ENCODE measurements around the gene CNNM2.

Gene CNNM2

GRCh38 chr10:103080891-103081581 is 162.9 kb downstream of the CNNM2 start:
- no peaks in the 10 kb centered on the region for H3K4me1 ChIP-seq (ENCODE audit: control insufficient read depth, low read depth, low read length)
- no peak overlapping the region for H3K9ac ChIP-seq (ENCODE audit: low read length)
- H3K36me3 ChIP-seq (ENCODE audit: control insufficient read depth, low read depth, low read length), result peaks cover 8% of the 10 kb centered on the region
- no peak overlapping the region for H3K4me3 ChIP-seq (ENCODE audit: low read length)
- H3K27ac ChIP-seq (ENCODE audit: low read length), result no peak overlapping the region
- H3K27me3 ChIP-seq (ENCODE audit: control insufficient read depth, insufficient read depth, low read length), result no peaks in the 10 kb centered on the region
- H3K9me3 ChIP-seq (ENCODE audit: control insufficient read depth, low read depth, low read length), result no peaks in the 10 kb centered on the region

DNA sequence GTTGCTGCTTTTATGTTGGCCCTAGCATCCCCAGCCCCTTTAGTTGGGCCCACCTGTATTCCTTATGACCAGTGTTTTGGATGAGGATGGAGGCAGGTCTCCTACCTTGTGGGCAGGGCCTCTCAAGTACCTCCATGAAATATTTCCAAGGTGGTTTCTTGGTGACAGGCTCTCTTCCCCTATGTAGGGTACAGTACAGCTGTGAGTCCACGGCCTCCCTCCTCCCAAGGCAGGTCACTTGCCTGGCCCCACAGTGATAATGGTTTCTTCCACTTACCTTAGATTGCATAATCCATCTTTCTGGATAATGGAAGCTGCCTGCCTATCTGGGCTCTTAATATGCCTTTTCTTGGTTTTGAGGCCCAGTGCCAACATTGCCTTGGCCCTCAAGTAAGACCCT is 164.6 kb downstream of the CNNM2 start:
- H3K9ac ChIP-seq (ENCODE audit: low read length), result no peak overlapping the region
- no peaks in the 10 kb centered on the region for H3K27me3 ChIP-seq (ENCODE audit: control insufficient read depth, insufficient read depth, low read length)
- H3K36me3 ChIP-seq (ENCODE audit: control insufficient read depth, low read depth, low read length), result peaks cover 10% of the 10 kb centered on the region
- no peaks in the 10 kb centered on the region for H3K4me1 ChIP-seq (ENCODE audit: control insufficient read depth, low read depth, low read length)
- no peak overlapping the region for H3K27ac ChIP-seq (ENCODE audit: low read length)
- H3K4me3 ChIP-seq (ENCODE audit: low read length), result no peak overlapping the region
- H3K9me3 ChIP-seq (ENCODE audit: control insufficient read depth, low read depth, low read length), result no peaks in the 10 kb centered on the region

DNA sequence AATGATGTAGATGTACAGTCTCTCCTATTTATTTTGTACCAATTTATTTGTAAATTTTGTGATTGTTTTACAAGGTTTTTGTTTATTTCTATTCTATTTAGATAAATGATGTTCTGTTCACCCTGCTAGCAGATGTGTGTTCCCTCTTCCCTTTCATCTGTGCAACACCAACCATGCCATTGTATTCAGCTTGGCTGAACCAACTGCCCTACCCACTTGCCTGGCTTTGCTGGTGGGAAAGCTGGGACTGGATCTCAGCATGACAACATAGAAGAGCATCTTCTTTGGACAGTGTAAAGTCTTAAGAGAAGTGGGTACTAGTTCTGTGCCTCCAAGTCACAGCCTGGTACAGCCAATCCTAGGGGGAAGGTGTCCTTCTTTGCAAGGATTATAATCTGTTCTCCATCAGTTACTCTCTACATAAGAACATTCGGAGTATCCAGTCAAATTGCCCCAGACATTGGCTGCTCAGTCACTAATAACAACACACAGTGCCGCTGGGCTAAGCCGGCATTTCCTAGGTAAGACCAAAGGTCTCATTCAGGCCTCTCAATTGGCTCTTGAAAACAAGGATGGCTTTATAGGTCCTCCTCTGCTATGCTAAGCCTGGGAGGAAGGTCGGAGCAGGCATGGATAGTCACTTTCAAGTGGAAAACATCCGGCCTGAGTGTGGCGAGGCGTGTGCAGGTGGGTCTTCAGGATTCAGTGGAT is 165.3 kb downstream of the CNNM2 start:
- Histone ChIP-seq H3K27ac (ENCODE audit: low read length) (no peak overlapping the region), H3K4me3 (ENCODE audit: low read length) (no peak overlapping the region), H3K4me1 (ENCODE audit: control insufficient read depth, low read depth, low read length) (no peaks in the 10 kb centered on the region), H3K36me3 (ENCODE audit: control insufficient read depth, low read depth, low read length) (peaks cover 15% of the 10 kb centered on the region), H3K9me3 (ENCODE audit: control insufficient read depth, low read depth, low read length) (no peaks in the 10 kb centered on the region), H3K27me3 (ENCODE audit: control insufficient read depth, insufficient read depth, low read length) (no peaks in the 10 kb centered on the region), H3K9ac (ENCODE audit: low read length) (no peak overlapping the region)

GRCh38 chr10:103083977-103084320 is 165.9 kb downstream of the CNNM2 start:
- peaks cover 19% of the 10 kb centered on the region for H3K36me3 ChIP-seq (ENCODE audit: control insufficient read depth, low read depth, low read length)
- H3K27ac ChIP-seq (ENCODE audit: low read length), result no peak overlapping the region
- no peak overlapping the region for H3K9ac ChIP-seq (ENCODE audit: low read length)
- H3K4me3 ChIP-seq (ENCODE audit: low read length), result no peak overlapping the region
- H3K9me3 ChIP-seq (ENCODE audit: control insufficient read depth, low read depth, low read length), result no peaks in the 10 kb centered on the region
- no peaks in the 10 kb centered on the region for H3K27me3 ChIP-seq (ENCODE audit: control insufficient read depth, insufficient read depth, low read length)
- H3K4me1 ChIP-seq (ENCODE audit: control insufficient read depth, low read depth, low read length), result no peaks in the 10 kb centered on the region

DNA sequence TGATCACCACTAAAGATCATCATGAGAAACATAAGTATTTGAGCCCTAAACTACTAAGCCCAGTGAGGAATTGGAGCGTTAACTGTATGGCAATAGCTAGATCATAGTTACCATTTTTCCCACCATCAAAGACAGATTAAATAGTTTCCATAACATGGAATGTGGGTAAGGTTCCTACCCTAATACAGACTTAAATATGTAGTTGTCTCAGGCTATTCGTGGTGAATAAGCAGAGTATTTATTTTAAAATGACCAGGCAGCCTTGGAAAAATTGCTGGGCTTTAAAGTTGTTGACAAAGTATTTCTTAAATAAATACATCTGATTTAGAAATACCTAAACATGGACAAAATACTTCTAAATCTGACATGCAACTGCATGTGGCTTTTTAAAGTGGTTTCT is 168.2 kb downstream of the CNNM2 start:
- H3K27me3 ChIP-seq (ENCODE audit: control insufficient read depth, insufficient read depth, low read length), result no peaks in the 10 kb centered on the region
- H3K9me3 ChIP-seq (ENCODE audit: control insufficient read depth, low read depth, low read length), result no peaks in the 10 kb centered on the region
- no peak overlapping the region for H3K27ac ChIP-seq (ENCODE audit: low read length)
- H3K9ac ChIP-seq (ENCODE audit: low read length), result no peak overlapping the region
- no peak overlapping the region for H3K4me3 ChIP-seq (ENCODE audit: low read length)
- H3K36me3 ChIP-seq (ENCODE audit: control insufficient read depth, low read depth, low read length), result peaks cover 36% of the 10 kb centered on the region
- no peaks in the 10 kb centered on the region for H3K4me1 ChIP-seq (ENCODE audit: control insufficient read depth, low read depth, low read length)

DNA sequence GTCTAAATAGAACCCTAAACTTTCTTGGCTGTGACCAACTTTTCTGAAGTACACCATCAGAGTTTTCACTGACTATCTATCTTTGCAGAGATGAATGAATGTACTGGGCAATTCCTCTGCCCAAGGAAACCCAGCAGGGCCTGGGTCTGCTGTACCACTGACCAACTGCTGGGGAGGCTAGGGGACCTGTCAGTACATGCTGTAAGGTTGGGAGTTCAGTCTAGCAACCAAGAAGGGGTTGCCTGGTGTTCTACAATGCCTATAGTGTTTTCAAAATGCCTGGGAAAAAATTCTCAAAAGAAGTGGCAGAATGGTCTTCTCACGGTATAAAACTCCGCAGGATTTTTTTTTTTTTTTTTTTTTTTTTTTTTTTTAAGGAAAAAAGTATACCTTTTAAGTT is 168.7 kb downstream of the CNNM2 start:
- Histone ChIP-seq H3K9ac (ENCODE audit: low read length) (no peak overlapping the region), H3K4me1 (ENCODE audit: control insufficient read depth, low read depth, low read length) (no peaks in the 10 kb centered on the region), H3K4me3 (ENCODE audit: low read length) (no peak overlapping the region), H3K27me3 (ENCODE audit: control insufficient read depth, insufficient read depth, low read length) (no peaks in the 10 kb centered on the region), H3K9me3 (ENCODE audit: control insufficient read depth, low read depth, low read length) (no peaks in the 10 kb centered on the region), H3K36me3 (ENCODE audit: control insufficient read depth, low read depth, low read length) (peaks cover 42% of the 10 kb centered on the region), H3K27ac (ENCODE audit: low read length) (no peak overlapping the region)

DNA sequence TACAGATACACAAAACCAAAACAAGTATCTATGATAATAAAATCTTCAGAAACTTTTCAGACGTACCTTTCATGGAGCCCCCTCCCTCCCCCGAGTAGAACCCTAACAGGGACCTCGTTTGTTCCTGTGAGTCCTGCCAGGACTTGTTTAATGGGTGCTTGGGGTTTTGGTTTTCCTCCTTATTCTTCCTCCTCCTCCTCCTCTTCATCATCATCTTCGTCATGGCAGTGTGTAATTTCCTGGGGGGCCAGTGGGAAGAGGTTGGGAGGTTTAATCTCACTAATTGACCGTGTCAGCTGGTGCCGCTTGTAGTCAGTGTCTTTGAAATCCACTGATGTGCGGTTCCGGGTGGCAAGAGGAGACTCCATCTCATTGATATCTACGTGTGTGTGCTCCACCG is 171.4 kb downstream of the CNNM2 start:
- H3K27ac ChIP-seq (ENCODE audit: low read length), result no peak overlapping the region
- H3K9ac ChIP-seq (ENCODE audit: low read length), result no peak overlapping the region
- peaks cover 63% of the 10 kb centered on the region for H3K36me3 ChIP-seq (ENCODE audit: control insufficient read depth, low read depth, low read length)
- no peaks in the 10 kb centered on the region for H3K9me3 ChIP-seq (ENCODE audit: control insufficient read depth, low read depth, low read length)
- H3K27me3 ChIP-seq (ENCODE audit: control insufficient read depth, insufficient read depth, low read length), result no peaks in the 10 kb centered on the region
- no peak overlapping the region for H3K4me3 ChIP-seq (ENCODE audit: low read length)
- no peaks in the 10 kb centered on the region for H3K4me1 ChIP-seq (ENCODE audit: control insufficient read depth, low read depth, low read length)

- H3K9me3 ChIP-seq (ENCODE audit: control insufficient read depth, low read depth, low read length), result no peaks in the 10 kb centered on the region
- no peaks in the 10 kb centered on the region for H3K4me1 ChIP-seq (ENCODE audit: control insufficient read depth, low read depth, low read length)
- no peaks in the 10 kb centered on the region for H3K27me3 ChIP-seq (ENCODE audit: control insufficient read depth, insufficient read depth, low read length)
- no peak overlapping the region for H3K4me3 ChIP-seq (ENCODE audit: low read length)
- H3K27ac ChIP-seq (ENCODE audit: low read length), result no peak overlapping the region
- H3K36me3 ChIP-seq (ENCODE audit: control insufficient read depth, low read depth, low read length), result peaks cover 61% of the 10 kb centered on the region
- no peak overlapping the region for H3K9ac ChIP-seq (ENCODE audit: low read length)
Observed at GRCh38 chr10:103090911-103091310, 172.8 kb downstream of the CNNM2 start.

- Histone ChIP-seq H3K27me3 (ENCODE audit: control insufficient read depth, insufficient read depth, low read length) (no peaks in the 10 kb centered on the region), H3K4me1 (ENCODE audit: control insufficient read depth, low read depth, low read length) (no peaks in the 10 kb centered on the region), H3K36me3 (ENCODE audit: control insufficient read depth, low read depth, low read length) (peaks cover 68% of the 10 kb centered on the region), H3K27ac (ENCODE audit: low read length) (no peak overlapping the region), H3K9me3 (ENCODE audit: control insufficient read depth, low read depth, low read length) (no peaks in the 10 kb centered on the region), H3K9ac (ENCODE audit: low read length) (no peak overlapping the region), H3K4me3 (ENCODE audit: low read length) (no peak overlapping the region)
Observed at GRCh38 chr10:103095005-103095404, 176.9 kb downstream of the CNNM2 start.

GRCh38 chr10:103096130-103096529 is 178.0 kb downstream of the CNNM2 start:
- Histone ChIP-seq H3K27ac (ENCODE audit: low read length) (no peak overlapping the region), H3K4me3 (ENCODE audit: low read length) (no peak overlapping the region), H3K27me3 (ENCODE audit: control insufficient read depth, insufficient read depth, low read length) (no peaks in the 10 kb centered on the region), H3K9ac (ENCODE audit: low read length) (no peak overlapping the region), H3K36me3 (ENCODE audit: control insufficient read depth, low read depth, low read length) (peaks cover 67% of the 10 kb centered on the region), H3K9me3 (ENCODE audit: control insufficient read depth, low read depth, low read length) (no peaks in the 10 kb centered on the region), H3K4me1 (ENCODE audit: control insufficient read depth, low read depth, low read length) (no peaks in the 10 kb centered on the region)

DNA sequence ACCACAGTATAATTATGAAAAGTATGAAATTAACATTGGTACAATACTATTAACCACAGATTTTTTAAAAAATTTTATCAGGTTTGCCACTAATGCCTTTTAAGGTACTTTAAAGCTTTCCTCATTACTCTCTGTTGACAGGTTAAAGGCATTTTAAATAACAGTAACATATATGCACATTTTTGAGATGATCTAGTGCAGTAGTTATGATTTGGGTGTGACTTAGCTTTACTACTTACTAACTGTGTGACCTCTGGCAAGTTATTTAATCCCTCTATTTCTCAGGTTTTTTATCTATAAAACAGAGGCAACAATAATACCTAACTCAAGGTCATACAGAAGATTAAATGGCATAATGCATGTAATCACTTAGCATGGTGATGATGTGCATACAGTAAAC is 180.1 kb downstream of the CNNM2 start:
- Histone ChIP-seq H3K27ac (ENCODE audit: low read length) (no peak overlapping the region), H3K4me3 (ENCODE audit: low read length) (no peak overlapping the region), H3K36me3 (ENCODE audit: control insufficient read depth, low read depth, low read length) (peaks cover 50% of the 10 kb centered on the region), H3K9ac (ENCODE audit: low read length) (no peak overlapping the region), H3K27me3 (ENCODE audit: control insufficient read depth, insufficient read depth, low read length) (no peaks in the 10 kb centered on the region), H3K4me1 (ENCODE audit: control insufficient read depth, low read depth, low read length) (no peaks in the 10 kb centered on the region), H3K9me3 (ENCODE audit: control insufficient read depth, low read depth, low read length) (no peaks in the 10 kb centered on the region)

DNA sequence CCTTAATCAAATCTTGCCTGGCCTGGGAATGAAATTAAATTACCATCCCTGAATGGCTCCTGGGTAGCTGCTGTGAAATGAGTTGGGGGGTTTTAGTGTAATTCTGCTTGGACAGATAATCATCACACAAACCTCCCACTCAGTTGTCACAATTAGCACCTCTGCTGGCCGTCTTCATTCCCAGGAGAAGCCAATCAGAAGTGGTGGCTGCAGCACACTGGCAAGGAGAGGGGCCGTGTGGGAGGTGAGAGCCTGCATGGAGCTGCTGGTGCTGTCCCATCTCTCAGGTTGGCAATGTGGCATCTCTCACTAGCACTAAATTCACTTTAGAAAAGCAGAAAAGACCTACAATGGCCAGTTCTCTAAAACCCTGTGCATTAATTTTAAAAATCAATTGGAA is 182.5 kb downstream of the CNNM2 start:
- Histone ChIP-seq H3K4me1 (ENCODE audit: control insufficient read depth, low read depth, low read length) (no peaks in the 10 kb centered on the region), H3K9me3 (ENCODE audit: control insufficient read depth, low read depth, low read length) (no peaks in the 10 kb centered on the region), H3K9ac (ENCODE audit: low read length) (no peak overlapping the region), H3K27me3 (ENCODE audit: control insufficient read depth, insufficient read depth, low read length) (no peaks in the 10 kb centered on the region), H3K4me3 (ENCODE audit: low read length) (no peak overlapping the region), H3K27ac (ENCODE audit: low read length) (no peak overlapping the region), H3K36me3 (ENCODE audit: control insufficient read depth, low read depth, low read length) (peaks cover 41% of the 10 kb centered on the region)
